HG03354 (cell line): ENCODE measurements around the gene TMEM163.
A peak's percentile ranks its signal among the peaks of the same experiment; 100 is the strongest.

Source experiments
- ATAC-seq: cut with Tn5 transposase; IDR thresholded peaks from one replicate; pipeline ENCODE4 v1.9.1; 2021; ENCODE audit warnings: mild to moderate bottlenecking; ENCODE audit not compliant: unreplicated experiment, poor library complexity, severe bottlenecking

The TMEM163 gene

DNA sequence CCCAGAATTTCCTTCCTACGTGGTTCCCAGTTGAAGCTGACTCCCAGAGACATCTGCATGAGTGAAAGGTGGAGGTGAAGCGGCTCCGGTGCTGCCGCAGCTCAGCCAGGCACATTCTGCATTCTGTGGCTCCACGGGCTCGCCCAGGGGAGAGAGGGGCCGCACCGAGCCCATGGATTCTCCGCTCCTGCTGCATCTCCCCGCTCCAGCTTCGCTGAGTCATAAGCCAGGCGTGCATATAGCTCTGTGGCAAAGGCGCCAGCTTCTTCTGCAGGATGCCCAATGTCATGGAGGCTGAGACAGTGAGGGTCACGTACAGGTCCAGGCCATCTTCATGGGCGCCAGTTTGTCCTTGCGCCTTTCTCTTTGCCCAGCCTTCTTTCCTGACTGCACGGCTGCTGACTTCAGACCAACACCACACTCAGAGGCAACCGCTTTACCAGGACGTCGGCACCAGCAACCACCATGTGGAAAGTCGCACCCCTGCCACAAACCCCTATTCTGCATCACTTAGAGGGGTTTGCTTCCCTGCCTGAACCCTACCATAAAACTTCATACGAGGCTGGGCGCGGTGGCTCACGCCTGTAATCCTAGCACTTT, 249.2 kb downstream of the TMEM163 start:
- no peak for ATAC-seq

DNA sequence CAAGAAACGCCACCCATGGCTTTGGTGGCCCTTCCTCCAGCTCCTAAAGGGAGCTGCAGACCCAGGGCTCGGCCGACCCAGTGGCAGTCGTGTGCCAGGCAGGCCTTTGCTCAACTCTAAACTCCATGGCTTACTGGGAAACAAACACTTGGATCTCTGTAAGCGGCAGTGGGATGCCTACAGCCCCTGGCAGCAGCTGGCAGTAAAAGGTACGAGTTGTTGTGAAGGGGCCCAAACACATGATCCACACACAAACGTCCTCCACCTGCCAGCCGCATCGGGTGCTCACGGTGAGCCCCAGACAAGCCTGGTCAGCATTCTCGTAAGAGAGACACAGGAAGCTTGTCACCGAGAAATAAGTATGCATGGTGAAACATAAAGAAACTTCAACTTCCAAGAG, 250.0 kb downstream of the TMEM163 start:
- ATAC-seq = no peak

GRCh38 chr2:134468164-134468563, 250.6 kb downstream of the TMEM163 start:
- ATAC-seq = no peak

DNA sequence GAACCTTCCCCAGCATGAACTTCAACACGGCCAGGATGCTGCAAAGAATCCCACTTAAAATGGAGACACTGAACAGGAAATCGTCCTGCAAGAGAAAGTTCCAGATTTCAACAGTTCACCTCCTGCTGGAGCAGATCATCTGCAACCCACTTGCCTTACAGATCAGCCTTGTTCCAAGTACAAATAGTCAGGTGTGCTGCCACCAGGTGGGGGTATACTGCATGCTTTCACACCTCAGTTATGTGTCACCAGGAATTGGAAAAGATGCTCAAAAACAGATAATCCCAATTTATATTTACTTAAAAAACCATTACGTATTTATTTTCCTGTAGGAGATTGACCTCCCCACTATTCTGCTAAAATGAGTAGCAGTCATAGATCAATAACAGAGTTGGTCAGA, 252.7 kb downstream of the TMEM163 start:
- no peak for ATAC-seq

GRCh38 chr2:134465228-134466105, 253.3 kb downstream of the TMEM163 start:
- ATAC-seq = no peak

DNA sequence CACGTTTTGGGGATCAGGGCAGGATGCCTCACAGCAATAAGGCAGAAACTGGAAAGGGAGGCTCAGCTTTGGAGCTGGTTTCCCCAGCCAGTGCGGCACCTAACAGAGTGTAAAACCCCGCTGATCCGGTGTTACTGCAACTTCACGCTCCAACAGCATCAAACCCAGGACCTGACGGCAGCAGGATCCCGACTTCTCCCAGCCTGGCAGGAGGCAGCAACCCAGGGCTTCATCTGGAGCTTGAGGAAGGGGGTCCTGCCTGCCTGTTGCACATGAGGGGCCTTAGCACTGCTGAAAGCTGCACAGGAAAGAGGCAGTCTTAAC, 255.1 kb downstream of the TMEM163 start:
- ATAC-seq = no peak

DNA sequence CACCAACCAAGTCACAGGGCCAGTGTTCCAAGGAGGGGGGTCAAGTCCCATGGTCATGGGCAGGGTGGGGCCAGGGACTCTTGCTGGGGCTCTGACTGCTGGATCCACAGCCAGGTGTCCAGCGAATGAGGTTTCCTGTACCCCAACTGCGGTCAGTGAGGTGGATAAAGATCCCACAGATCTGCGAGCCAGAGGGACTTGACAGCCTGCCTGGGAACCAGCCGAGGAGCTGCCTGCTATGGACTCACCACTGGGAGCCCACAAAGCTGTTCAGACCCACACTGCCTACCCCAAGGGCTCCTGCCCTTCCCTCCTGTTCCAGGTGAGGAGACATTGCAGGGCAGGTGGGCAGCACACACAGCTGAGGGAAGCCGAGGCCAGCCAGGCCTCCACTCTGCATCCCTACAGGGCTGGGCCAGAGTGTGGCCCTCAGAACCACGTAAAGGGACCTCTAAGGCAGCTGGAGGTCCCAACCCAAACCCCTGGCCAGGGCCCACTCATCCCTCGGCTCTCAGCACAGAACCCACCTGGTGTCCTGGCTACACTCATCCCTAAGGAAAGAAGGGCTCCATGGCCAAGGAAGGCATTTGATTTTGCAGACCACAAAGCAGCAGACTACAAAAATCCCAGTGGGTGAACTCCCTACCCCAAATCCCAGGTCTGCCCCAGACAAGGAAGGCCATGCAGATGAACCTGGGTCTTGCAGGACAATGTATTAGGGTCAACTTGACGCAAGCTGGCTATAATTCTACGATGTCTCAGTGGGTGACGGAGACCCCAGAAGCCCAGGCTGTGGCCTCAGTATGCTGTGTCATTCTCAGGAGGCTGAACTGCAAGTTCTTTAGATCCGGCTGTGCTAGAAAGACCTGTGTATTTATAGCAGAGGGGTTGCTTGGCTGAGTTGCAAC, 255.8 kb downstream of the TMEM163 start:
- no peak for ATAC-seq

DNA sequence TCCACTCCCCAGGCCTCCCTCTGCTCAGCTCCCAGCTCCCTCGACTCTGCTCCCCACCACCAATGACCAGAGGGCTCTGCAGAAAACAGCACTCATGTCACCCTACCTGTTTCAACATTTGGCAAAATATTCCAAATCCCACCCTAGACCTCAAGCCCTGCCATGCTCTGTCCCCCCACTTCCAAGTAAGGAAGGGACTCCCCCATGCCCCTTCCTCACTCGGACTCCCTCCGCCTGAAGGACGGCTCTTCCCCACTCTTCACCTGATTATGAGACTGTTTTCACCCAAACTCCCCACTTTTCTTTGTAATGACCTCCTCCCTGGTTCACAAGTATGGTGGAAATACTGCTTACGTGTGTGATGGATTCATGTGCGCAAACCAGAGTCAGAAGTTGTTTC, 256.5 kb downstream of the TMEM163 start:
- ATAC-seq = no peak

- ATAC-seq = no peak
These were observed 257.3 kb downstream of the TMEM163 start for GRCh38 chr2:134461511-134461910.

DNA sequence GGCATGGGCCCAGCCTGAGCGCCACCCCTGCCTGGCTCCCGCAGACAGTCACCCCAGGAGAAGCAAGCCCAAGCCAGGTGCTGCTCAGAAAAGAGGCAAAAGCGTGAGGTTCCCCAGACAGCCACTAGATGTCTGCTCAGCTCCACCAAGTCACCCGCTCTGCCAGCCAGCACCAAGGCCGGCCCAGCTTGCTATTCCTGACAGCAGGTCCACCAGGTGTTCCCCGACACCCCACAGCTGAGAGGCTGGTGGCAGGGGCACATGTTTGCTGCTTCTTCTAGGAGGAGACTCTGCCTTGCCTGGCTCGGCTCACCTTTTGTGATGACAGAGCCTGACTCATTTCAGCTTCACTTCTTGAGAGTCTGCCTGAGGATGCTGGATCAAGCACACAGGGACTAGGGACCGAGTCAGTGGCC, 258.2 kb downstream of the TMEM163 start:
- peak; percentile 88 for ATAC-seq

DNA sequence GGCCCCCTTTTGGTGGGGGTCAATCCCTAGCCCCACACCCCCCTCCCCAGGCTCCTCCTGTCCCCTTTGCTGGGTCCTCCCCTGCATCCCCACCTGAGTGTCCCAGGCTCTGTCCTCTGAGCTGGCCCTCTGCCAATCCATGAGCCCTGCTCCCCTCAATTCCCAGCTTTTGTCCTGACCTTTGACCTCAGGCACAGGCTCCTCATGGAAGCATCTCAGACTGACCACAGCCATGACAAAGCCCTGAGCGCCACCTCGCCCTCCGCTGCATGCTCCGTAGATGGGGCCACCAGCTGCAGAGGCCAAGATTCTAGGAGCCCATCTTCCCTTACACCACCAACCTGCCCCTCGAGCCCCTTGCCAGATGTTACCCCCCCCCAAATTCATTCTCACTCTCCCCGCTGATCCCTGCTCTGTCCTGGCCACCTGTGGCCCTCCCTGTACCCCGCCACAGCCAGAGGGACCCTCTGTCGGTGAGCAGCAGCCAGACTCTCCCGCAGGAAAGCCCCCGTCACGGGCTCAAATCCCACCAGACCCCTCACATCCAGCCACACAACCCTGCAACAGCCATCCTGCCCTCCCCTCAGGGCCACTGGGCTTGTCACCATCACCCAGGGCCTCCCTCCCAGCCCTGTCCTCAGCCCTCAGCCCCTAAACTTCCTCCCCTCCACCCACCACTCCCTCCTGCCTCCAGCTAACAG, 258.9 kb downstream of the TMEM163 start:
- peak; percentile 4 for ATAC-seq

DNA sequence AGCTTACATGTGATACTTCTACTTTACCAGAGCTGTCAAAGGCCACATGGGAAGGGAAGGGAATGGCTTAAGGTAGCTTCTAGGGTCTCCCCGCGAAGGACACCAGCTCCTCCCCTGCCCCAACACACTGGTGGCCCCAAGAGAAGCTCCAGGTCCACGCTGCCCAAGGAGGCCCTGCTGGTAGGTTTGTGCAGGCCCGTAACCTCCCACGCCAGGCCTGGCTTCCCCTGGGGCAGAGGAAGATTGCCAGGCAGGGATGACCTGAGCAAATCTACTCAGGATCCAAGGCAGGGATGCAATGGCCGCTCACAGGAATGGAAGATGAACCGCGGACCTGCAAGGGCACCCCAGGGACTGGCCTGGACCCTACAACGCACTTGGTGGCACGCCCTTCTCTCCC, 259.9 kb downstream of the TMEM163 start:
- no peak for ATAC-seq

DNA sequence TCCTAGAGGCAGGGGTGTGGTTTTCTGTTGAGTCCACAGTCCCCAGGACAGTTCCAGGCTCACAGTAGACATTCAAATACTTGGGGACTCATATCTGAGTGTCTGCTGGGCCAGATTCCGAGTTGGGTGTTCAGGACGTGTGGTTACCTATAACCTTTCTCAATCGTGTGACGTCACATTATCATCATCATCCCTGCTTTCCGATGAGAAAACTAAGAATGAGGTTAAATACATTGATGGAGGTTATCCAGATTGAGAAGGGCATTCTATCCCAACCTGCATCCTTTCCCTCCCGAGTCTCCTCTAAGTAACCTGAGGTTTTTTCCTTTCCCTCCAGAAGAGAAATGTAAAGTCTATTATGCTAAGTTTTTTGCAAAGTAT, 260.3 kb downstream of the TMEM163 start:
- no peak for ATAC-seq

DNA sequence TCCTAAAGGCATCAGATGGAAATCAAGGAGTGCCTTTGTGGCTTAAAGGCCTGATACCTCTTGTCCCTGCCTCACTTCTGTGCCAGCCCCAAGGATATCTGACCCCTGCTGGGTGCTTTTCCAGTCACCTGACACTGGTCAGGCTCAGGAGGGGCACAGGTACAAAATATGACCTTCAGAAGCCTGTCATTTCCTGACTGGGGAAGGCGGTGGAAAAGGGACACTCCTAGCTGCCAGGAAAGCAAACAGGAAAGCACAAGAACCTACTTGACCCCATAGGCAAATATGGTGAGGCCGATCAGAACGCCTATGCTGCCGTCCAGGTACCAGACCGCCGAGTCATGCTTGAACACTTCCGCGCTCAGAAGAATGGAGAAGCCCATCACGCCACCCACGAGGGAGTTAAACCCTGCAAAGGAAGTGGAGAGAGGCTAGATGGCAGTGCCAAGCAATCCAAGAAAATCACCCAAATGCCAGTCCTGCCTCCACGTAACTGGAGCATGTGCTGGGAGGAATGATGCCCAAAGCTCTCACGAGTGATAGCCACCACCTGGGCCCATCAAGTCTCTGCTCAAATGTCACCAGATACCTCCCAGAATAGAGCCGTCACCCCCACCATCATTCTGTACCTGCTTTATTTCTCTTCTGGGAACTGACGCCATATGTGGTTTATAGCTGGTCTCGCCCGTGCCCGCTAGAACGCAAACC, 260.9 kb downstream of the TMEM163 start:
- no peak for ATAC-seq

- ATAC-seq = no peak
These were observed 261.4 kb downstream of the TMEM163 start for GRCh38 chr2:134457353-134457752.

DNA sequence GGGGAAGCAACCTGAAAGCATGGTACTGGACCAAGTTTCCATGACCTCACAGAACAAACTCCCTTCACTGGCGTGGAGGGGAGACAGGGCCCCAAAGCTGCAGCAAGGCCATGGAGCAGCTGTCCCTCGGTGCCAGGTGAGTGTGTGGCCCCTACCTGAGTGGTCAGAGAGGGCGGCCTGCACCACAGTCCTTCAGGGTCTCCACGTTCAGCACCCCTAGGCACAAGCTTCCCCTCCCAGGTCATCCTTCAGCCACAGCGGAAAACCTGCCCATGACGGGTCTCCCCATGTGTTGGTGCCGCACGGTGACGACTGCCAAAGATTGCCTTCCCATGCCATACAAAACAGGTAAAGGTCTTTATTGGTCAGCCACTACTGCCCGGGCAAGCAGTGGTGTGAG, 263.4 kb downstream of the TMEM163 start:
- no peak for ATAC-seq

DNA sequence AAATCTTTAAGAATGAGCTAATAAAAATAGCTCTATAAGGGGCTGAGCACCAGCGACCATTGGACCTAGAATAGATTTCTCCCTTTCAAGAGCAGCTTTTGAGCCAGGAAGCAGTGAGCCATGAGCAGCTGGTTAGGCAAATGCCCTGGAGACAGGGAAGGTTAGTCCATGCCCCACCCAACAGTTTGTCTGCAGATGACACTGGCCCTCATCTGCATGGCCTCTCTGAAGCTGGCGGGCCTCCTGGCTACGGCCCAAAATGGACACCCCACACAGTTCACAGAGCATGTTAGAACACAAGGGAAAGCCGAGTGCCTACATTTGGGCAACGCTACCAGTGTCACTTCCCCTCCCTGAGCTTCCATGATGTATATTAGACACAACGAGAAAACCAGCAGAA, 263.9 kb downstream of the TMEM163 start:
- ATAC-seq = no peak

- no peak for ATAC-seq
These were observed 264.4 kb downstream of the TMEM163 start for GRCh38 chr2:134454426-134454825.

DNA sequence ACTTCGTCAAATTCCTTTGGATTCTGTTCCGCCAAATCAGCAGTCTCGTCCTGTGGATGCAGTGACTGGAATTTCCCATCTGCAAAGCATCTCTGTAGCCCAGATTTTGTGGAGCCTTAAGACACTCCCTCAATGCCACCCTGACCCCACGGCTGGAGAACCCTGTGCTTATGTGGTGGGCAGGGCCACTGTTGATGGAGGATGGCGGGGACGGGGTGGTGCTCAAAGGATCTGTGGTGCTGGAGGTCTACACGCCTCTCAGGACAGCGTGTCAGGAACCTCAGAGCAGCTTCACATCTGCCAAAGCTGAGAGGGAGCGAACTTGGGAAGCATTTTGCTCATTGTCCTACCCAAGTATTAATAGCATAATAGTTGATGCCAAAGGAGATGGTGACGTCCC, 264.8 kb downstream of the TMEM163 start:
- no peak for ATAC-seq
